ENCODE measurements around the gene TUBA3D.
"Not testable (repeated sequence)": the region's sequence is repeated elsewhere in the genome, so short reads cannot be mapped to it uniquely, and the experiment has no call there.

The TUBA3D gene

DNA sequence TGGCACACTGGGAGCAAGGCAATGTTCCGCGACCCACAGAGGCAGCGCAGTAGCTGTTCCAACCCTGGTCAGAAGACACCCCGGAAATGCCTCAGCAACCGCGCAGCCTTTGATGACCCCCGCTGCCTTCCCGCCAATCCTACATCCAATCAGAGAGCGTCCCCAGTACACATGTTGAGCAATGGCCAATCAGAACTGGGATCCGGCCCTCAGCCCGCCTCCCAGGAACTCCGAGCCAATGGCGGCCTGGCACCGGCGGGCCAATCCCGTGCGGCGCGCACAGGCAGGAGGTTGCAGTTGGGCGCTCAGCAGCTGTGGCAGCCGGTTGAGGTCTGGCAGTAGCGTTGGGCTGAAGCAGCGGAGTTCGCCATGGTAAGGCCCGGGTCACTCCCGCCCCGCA is at the start of gene TUBA3D:
TUBA3D (plus strand) TSS at position 289 of the 400 bp plus-strand sequence; CDS start at position 370, 81 bp downstream.
- no peak for DNase-seq

DNA sequence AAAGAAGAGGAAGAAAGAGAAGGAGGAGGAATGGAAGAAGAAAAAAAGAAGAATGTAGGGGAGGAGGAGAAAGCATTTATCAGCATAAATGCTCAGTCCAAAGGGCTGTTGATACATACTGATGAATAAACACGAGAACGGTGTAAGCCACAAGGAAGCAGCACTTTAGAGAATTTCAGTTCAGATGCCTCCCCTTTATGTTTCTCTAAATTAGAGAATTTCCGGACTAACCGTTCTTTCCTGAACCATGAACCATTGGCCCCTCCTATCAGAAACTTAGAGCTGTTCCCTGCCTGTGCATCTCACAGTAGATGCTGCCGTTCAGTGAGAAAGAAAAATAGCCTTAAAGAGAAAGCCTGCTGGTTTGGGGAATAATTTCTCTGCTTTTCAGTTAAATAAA is 49.2 kb upstream of the TUBA3D start:
- no peak for DNase-seq

DNA sequence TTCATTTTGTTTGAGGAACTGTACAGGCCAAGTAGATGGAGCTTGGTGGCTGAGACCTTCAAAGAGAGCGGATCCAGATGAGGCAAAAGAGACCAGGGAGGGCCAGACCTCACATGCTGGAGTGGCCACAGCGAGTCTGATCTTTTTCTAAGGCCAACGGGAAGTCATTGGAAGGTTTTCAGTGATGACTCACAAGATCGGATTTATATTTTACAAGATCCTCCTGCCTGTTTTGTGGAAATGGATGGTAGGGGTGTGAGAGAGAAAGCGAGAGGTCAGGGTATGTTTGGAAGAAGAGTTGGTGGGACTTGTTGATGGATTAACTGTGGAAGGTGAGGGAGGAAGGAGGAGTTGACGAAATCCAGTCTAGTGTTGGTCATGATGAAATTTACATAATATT is 44.6 kb upstream of the TUBA3D start:
- no peak for DNase-seq

DNA sequence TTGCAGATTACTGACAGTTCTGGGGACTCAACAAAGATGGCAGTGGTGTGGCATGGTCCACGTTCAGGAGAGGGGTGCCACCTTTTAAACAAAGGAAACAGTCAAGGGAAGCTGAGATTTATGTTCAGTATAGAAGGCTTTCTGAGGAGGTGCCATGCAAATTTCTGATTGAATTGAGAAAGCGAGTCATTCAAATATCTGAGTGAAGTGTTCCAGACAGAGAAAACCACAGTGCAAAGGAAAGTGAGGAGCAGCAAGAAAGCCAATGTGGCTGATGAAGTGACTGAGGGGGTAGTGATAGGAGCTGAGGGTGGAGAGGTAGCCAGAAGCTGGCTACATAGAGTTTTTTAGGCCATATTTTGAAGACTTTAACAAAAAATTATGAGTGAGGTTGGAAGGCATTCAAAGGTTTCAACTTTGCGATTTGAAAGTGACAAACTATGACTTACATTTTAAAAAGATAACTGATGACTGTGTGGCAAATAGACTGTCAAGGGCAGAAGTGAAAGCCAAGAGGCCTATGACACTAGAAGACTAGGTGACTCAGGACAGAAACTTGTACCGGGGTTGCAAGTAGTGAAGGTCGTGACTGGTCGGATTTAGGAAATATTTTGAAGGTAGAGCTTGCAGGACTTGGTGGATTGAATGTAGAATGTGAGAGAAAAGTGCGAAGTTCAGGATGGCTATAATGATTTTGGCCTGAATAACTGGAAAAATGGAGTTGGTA is 35.0 kb upstream of the TUBA3D start:
- not testable (repeated sequence) for DNase-seq

DNA sequence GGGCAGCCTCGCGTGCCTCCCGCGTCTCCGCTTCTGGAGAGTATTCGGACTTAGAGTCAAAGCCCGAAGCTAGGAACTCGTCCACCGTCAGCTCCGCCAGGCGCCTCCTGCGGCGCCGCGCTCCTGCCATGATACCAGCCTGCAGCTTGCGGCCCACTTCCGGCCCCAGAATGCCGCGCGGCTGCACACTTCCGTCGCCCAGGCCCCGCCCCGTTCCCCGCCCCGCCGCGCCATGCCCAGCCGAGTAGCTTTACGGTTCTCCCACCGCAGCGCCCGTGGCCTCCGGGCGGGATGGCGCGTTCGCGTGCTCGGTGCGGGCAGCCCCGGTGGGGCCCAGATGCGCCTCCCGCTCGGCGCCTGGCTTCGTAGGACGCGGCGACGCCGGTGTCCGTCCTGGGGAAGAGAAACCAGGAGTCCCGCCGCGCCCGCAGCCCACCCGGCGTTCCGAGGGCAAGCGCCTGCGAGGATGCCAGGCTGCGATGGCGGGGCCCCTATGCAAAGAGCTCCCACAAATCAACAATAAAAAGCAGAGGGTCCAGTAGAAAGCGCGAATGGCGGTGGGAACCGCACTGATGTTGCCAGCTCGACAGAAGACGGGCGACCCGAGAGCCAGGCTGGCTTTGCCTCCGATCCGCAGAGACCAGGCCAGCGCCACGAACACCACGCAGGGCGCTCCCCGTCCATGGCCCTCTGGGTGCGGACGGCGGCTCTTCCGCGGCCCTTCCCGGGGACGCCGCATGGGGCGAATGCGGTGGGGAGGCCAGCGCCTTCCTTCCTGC is 31.0 kb upstream of the TUBA3D start:
- DNase-seq = not testable (repeated sequence)

DNA sequence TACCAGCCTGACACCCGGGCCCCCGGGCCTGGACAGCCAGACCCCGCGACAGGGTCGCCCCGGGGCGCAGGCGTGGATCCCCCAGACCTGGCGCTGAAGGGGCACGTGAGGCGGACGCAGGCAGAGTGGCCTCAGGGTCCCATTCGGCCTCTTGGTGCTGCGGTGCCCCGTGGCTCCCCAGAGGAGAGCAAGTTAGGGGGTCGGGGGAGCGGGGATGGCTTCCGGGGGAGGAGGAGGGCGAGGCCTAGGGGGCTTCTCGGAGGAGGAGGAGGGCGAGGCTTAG is 30.5 kb upstream of the TUBA3D start:
- not testable (repeated sequence) for DNase-seq

DNA sequence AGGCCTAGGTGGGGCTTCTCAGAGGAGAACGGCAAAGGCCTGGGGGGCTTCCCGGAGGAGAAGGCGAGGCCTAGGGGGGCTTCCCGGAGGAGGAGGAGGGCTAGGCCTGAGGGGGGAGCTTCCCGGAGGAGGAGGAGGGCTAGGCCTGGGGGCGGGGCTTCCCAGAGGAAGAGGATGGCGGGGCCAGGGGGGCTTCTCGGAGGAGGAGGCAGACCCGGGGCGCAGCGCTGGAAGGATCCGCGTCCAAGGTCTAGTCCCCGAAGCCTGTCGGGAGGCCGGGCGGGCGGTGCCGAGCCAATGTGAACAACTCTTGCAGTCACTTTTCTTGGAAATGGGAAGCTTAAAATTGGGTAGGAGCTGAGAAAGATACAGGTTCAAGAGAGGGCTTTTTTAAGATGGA is 30.0 kb upstream of the TUBA3D start:
- no peak for DNase-seq

DNA sequence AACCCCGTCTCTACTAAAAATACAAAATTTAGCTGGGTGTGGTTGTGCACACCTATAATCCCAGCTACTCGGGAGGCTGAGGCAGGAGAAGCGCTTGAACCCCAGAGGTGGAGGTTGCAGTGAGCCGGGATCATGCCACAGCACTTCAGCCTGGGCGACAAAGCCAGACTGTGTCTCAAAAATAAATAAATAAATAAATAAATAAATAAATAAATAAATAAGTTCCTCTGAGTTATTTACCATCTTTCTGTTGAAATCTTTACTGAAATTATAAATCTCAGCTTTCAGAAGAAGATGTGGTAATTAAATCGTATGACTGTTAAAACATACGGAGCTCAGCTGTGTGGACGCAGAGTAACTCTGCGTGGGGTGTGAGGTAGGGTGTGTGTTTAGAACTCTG is 27.9 kb upstream of the TUBA3D start:
- DNase-seq = not testable (repeated sequence)

DNA sequence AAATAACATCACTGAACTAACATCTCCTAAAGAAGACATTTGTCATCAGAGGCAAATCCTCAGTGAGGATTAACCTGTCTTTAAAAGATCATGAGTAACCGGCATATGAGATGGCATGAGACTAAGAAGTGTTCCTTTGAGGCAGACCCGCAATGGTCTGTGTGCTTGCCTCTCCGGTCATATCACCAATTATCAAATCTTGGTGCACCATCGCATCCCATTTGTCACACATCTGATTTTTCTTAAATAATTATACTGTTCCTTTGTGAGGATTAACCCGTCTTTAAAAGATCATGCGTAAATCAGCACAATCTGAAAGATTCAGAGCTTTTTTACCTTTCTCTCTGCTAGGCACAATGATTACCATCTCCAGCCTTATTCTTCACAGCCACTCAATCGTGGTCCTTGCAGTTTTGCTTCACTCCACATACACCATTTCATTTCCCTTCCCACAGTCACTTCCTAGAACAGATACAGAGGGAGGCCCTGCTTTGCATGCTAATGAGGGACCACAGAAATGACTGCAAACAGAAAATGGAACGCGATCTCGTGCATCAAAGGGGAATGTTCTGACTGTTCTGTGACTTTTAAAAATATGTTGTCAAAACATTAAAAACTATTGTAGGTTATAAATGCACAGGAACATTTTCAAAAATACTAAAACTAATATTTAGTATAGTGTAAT is 24.5 kb upstream of the TUBA3D start:
- not testable (repeated sequence) for DNase-seq

DNA sequence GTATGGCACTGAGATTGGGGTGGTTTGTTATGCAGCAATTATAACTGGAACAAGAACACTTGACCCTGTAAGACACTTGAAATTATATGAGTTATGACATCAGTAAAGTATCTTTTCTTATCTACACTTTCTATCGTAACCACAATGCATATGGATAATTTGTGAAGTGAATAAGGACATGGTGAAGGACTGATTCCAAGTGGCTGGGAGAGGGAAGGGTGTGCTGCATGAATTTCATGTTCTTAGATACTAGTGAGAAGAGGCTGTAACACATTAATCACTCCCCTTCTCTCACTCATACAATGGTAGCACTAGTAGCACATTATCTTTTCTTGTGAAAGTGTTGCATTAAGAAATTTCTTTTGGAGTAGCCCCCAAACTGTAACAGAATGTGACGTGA is 21.0 kb upstream of the TUBA3D start:
- not testable (repeated sequence) for DNase-seq

DNA sequence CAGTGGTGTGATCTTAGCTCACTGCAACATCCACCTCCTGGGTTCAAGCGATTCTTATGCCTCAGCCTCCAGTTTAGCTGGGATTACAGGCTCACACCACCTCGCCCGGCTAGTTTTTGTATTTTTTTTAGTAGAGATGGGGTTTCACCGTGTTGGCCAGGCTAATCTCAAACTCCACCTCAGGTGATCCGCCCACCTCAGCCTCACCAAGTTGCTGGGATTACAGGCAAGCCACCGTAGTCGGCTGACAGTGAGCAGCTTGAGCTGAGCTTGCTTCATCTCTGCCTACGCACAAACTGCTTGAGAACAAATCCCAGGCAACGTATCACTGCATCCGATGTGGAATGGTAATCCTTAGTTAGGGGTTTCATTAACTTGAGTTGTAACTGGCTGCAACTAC is 8.2 kb upstream of the TUBA3D start:
- not testable (repeated sequence) for DNase-seq

DNA sequence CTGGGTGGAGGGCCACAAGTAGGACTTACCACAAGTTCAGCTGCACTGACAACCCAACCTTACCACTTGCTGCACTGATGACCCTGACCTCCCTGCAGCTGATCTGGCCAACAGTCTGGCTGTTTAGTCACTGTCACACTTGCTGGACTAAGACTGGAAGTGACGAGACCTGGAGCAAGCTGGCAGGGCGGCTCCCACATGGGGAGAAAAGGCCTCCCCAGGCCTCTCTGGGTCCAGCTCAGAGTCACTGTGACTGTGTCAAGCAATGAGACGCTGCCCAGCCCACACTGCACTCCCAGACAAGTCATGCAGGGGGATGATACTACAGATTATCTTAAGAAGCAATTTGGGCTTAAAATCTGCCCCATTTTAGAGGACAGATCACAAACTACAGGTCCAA is 5.0 kb upstream of the TUBA3D start:
- DNase-seq = not testable (repeated sequence)

DNA sequence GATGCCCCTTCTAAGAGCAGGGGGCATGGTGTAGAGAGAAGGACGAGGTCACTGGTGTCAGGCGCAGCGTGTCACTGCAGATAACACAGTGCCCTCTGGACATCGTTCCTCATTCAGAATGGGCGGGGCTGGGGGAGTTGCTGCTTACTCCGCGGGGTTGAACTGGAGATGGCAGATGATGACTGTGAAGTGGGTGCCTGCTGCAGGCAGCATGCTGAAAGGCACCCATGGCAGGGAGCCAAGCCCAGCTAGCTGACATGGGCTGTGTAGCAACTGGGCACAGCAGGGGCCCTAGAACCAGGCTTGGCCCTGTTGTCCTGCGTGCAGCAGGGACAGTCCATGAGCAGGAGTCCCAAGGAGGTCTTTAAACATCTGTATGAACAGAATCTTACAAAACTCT is 4.3 kb upstream of the TUBA3D start:
- not testable (repeated sequence) for DNase-seq

DNA sequence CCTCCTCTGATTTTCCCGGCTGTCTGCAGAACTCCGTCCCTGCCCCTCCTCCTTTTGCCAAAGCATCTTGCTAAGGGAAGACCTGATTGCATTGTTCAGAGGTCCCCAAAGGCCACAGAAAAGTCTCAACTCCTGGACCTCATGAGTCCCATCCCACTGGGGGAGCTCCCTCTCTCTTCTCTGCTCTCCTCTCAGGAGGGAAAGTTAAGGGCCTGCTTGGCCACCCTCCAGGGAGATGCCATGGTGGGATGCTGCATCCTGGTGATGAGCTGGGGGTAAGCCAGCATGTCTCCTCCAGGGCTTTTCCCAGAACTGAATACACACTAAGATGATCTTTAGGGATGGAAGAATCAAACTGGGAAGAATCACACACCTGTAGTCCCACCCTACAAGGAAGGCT is 2.7 kb upstream of the TUBA3D start:
- DNase-seq = not testable (repeated sequence)

DNA sequence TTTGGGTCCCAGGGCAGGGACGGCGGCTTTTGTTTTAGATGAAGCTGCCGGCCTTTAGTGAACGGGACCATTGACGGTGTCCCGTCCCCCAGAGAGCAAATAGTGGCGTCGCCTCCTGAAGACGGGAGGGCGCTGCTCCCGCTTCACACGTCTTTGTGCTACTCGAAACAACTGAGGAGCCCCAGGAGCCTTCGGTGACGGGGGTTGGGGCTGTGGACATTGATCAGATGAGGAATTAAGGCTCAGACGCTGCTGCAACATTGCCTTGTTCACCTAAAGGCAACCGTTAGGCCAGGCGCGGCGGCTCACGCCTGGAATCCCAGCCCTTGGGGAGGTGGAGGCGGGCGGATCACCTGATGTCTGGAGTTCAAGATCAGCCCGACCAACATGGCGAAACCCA is 444 bp downstream of the TUBA3D start:
- DNase-seq = not testable (repeated sequence)

DNA sequence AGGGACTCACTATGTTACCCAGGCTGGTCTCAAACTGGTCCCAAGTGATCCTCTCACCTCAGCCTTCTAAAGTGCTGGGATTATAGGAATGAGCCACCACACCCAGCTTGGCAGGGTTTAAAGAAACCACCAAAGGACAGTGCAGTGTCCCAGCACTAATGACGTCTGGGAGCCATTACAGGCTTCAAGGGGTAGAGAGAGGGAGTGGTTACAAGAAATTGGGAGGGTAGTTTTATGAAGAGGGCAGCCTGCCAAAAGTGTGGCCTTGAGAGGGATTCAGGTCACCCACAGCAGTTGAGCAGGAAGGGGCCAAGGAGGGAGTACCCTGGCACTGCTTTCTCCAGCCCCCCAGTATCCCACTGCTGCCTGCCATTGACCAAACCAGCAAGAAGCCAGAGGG is 1.3 kb downstream of the TUBA3D start:
- not testable (repeated sequence) for DNase-seq

DNA sequence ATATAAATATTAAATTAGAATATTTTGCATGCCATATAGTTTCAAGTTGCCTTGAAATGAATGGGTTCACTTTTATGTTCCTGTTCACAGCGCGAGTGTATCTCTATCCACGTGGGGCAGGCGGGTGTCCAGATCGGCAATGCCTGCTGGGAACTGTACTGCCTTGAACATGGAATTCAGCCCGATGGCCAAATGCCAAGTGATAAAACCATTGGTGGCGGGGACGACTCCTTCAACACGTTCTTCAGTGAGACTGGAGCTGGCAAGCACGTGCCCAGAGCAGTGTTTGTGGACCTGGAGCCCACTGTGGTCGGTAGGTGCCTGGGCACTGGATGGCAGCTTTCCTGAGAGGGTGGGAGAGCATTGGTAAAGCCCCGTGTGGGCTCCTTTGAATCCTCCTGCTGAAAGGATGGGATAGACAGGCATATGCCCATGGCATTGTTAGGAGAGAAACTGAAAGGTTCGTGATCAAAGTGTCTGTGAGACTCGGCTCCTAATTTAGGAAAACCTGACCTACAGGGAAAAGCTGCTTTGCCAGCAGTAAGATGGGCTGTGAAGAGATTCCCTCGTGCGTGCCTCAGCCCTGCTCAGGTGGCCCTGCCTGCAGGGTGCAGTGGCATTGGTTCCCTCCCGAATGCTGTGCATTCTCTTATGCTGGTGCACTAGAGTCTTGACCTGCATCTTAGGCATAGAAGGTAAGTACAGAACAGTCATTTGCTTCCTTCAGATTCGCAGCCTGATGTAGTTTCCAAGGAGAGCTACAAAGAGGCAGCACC is 2.3 kb downstream of the TUBA3D start:
- DNase-seq = not testable (repeated sequence)

DNA sequence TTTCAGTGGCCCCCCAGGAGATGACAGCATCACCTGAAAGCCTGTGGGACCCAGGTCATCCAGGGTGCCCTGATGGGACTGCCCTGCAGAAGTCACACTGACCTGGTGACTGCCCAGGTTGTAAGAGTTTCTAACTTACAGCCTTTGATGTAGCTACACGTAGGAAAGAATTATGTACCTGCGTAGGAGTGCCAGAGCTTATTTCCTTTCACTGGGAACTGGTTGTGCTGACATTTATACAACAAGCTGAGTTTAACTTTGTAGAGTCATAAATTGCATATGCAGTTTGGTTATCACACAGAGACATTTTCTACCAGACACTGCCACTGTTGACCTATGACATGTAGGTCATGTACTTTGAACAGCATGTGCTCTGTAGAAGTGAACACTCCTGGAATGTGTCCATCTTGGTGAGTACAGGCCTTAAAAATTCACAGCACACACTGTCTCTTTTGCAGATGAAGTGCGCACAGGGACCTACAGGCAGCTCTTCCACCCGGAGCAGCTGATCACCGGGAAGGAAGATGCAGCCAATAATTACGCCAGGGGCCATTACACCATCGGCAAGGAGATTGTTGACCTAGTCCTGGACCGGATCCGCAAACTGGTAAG is 3.0 kb downstream of the TUBA3D start:
- not testable (repeated sequence) for DNase-seq

DNA sequence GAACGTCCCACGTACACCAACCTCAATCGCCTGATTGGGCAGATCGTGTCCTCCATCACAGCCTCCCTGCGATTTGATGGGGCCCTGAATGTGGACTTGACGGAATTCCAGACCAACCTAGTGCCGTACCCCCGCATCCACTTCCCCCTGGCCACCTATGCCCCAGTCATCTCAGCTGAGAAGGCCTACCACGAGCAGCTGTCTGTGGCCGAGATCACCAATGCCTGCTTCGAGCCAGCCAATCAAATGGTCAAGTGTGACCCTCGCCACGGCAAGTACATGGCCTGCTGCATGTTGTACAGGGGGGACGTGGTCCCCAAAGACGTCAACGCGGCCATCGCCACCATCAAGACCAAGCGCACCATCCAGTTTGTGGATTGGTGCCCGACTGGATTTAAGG is 4.4 kb downstream of the TUBA3D start:
- not testable (repeated sequence) for DNase-seq

DNA sequence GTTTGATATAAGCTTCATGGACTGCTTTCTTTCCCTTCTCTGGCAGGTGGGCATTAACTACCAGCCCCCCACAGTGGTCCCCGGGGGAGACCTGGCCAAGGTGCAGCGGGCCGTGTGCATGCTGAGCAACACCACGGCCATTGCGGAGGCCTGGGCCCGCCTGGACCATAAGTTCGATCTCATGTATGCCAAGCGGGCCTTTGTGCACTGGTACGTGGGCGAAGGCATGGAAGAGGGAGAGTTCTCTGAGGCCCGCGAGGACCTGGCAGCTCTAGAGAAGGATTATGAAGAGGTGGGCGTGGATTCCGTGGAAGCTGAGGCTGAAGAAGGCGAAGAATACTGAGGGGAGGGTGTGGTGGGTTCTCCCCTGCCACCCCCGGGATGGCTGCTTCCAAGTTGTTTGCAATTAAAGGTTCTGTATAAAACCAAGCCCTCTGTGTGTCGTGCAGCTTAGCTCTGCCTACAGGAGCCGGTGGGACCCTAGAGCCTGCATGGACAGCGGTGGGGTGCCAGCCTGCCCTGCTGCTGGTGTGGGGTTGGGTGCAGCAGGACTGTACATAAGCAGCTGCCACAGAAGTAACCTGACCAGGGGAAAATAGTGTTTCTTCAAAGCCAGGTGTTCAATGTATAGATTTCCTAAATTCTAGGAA is 6.7 kb downstream of the TUBA3D start:
- DNase-seq = not testable (repeated sequence)

DNA sequence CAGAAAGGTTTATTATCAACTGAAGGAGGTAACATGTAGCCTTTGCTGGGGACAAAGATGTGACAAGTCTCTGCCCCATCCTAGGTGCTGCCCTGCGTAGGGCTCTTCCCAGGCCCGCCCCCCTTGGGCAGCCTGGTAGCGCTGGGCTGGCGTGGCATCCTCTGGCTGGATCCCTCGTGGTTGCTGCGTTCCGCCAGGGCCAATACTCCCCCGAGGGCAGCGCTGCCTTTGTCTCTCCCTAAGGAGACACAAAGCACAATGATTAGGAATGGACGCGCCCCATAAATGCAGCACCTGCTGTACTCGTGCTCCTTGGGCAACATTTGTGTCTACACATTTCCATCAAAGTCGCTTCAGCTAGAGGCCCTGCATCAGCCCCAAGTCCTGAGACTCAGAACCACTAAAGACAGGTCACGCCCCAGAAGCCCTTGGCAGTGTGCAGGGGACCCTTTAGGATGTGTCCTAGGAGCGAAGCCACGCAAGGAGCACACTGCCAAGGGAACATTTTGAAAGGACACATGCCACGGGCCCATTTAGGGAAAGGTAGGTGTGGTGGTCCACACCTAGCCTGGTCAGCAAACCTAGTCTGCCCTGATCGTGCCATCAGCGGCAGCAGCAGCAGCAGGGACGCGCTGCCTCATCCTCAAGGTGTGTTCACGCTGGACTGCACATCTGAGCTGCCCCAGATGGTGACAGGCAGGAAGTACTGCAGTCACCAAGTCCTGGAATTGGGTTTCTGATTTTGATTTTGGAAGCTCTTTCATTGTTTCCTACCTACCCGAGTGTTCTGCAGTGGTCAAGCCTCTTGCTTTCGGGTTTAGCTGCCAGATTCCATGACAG is 8.3 kb downstream of the TUBA3D start:
- DNase-seq = not testable (repeated sequence)
